ENCODE results near the gene STUM. TPM values are rescaled to one million over a fixed set of nuclear protein-coding genes. Genes with fewer than 3 reads are reported as not detected.

The STUM gene
- total RNA-seq, 6 donors from 2014 or later = under 0.01 to 0.98 (median 0.20) TPM; not detected in 1

GRCh38 chr1:226645279-226645976 lies 96.9 kb downstream of the STUM start:
- ATAC-seq (ENCODE audit: low FRiP score in 2 of 2) (no peak), DNase-seq (no peak)
- Histone ChIP-seq H3K36me3 (peaks cover 8 to 72% (median 43%) of the 10 kb centered on the region in 4 donors), H3K4me3 (no peak overlapping the region), H3K27ac (peak overlapping the region in 1 of 4 donors; percentile 41), H3K9me3 (no peaks in the 10 kb centered on the region), H3K4me1 (peaks cover 20 to 32% (median 22%) of the 10 kb centered on the region in 4 donors), H3K27me3 (no peaks in the 10 kb centered on the region)
- no peak for TF ChIP-seq POLR2A (IDR thresholded peaks at IDR 0.05)
- TF ChIP-seq EP300 (IDR thresholded peaks at IDR 0.05) = no peak
- TF ChIP-seq CTCF (IDR thresholded peaks at IDR 0.05) = no peak
- no peak for TF ChIP-seq POLR2AphosphoS5 (IDR thresholded peaks at IDR 0.05)
- 80 to 84% methylated on average over 4 to 10 of the region's 10 CpGs for WGBS, 2 donors

GRCh38 chr1:226646026-226646869 lies 97.7 kb downstream of the STUM start:
- no peaks in the 10 kb centered on the region for H3K9me3 ChIP-seq
- no peak overlapping the region for H3K27ac ChIP-seq
- peaks cover 24 to 36% (median 27%) of the 10 kb centered on the region in 4 donors for H3K4me1 ChIP-seq
- TF ChIP-seq CTCF (IDR thresholded peaks at IDR 0.05) = no peak
- no peak for TF ChIP-seq POLR2A (IDR thresholded peaks at IDR 0.05)
- TF ChIP-seq POLR2AphosphoS5 (IDR thresholded peaks at IDR 0.05) = no peak
- no peak for TF ChIP-seq EP300 (IDR thresholded peaks at IDR 0.05)
- peaks cover 8 to 64% (median 37%) of the 10 kb centered on the region in 4 donors for H3K36me3 ChIP-seq
- H3K27me3 ChIP-seq = no peaks in the 10 kb centered on the region
- no peak for ATAC-seq (ENCODE audit: low FRiP score in 2 of 2)
- H3K4me3 ChIP-seq = no peak overlapping the region
- DNase-seq = no peak
- WGBS, 2 donors = 77 to 89% methylated on average over 11 to 18 of the region's 18 CpGs

GRCh38 chr1:226646870-226647449 lies 98.4 kb downstream of the STUM start:
- TF ChIP-seq POLR2AphosphoS5 (IDR thresholded peaks at IDR 0.05) (no peak), CTCF (IDR thresholded peaks at IDR 0.05) (no peak), POLR2A (IDR thresholded peaks at IDR 0.05) (no peak), EP300 (IDR thresholded peaks at IDR 0.05) (no peak)
- 95 to 96% methylated on average over 12 to 15 of the region's 16 CpGs for WGBS, 2 donors
- H3K27ac ChIP-seq = no peak overlapping the region
- no peaks in the 10 kb centered on the region for H3K27me3 ChIP-seq
- H3K9me3 ChIP-seq = no peaks in the 10 kb centered on the region
- peaks cover 24 to 38% (median 27%) of the 10 kb centered on the region in 4 donors for H3K4me1 ChIP-seq
- ATAC-seq (ENCODE audit: low FRiP score in 2 of 2) (no peak), DNase-seq (no peak)
- H3K4me3 ChIP-seq = no peak overlapping the region
- peaks cover 8 to 57% (median 30%) of the 10 kb centered on the region in 4 donors for H3K36me3 ChIP-seq

- Histone ChIP-seq H3K36me3 (peaks cover 8 to 50% (median 28%) of the 10 kb centered on the region in 4 donors), H3K27me3 (no peaks in the 10 kb centered on the region), H3K9me3 (no peaks in the 10 kb centered on the region), H3K4me1 (peaks cover 25 to 38% (median 27%) of the 10 kb centered on the region in 4 donors), H3K27ac (no peak overlapping the region), H3K4me3 (no peak overlapping the region)
- no peak for DNase-seq
- no peak for ATAC-seq (ENCODE audit: low FRiP score in 2 of 2)
- WGBS, 2 donors = 91 to 100% methylated on average over 4 to 7 of the region's 8 CpGs
- TF ChIP-seq POLR2AphosphoS5 (IDR thresholded peaks at IDR 0.05) = no peak
- TF ChIP-seq EP300 (IDR thresholded peaks at IDR 0.05) = no peak
- no peak for TF ChIP-seq POLR2A (IDR thresholded peaks at IDR 0.05)
- TF ChIP-seq CTCF (IDR thresholded peaks at IDR 0.05) = no peak
Measured at GRCh38 chr1:226647719-226648118, 99.2 kb downstream of the STUM start.

Measured in upper lobe of left lung (tissue), 6 donors.